ENCODE measurements around the gene B3GNT2.

The B3GNT2 gene

DNA sequence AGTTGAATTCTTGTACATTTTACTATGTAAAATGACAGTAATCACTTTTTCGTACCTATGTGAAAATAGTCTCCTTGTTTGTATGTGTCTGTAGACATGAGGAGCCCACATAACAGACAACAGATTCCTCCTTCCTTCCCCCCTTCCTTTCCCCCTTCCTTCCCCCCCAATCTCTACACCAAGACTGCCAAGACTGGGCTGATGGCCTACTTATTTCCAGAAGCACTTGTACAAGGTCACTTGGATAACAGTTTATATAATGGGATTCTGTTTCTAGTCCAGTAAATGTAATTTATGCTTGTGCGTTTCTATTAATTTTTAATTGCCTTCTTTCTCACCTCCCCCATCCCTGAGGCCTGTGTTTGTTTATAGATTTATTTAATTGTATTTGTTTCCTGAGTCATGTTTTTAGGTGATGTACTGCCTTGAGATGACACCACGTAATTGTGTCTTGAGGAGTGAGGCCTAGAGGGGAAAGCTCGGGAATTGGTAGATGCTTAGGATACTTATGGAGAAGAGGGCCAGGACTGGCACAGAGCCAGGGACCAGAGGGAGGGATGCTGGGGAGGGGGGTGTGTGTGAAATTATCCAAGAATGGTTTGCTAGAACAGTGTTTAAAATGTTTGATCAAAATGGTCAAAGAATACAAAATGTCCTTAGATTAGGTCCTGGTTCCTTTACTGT lies 12.3 kb downstream of the B3GNT2 start:
- Mint-ChIP-seq H3K9me3 (peaks cover 1 to 10% of the 10 kb centered on the region in 2 donors), H3K27ac (peak overlapping the region; percentile 3 to 90), H3K4me3 (peak overlapping the region; percentile 67 to 72), H3K27me3 (no peaks in the 10 kb centered on the region), H3K4me1 (peaks cover 100% of the 10 kb centered on the region)
- DNase-seq (no peak), ATAC-seq (no peak)

DNA sequence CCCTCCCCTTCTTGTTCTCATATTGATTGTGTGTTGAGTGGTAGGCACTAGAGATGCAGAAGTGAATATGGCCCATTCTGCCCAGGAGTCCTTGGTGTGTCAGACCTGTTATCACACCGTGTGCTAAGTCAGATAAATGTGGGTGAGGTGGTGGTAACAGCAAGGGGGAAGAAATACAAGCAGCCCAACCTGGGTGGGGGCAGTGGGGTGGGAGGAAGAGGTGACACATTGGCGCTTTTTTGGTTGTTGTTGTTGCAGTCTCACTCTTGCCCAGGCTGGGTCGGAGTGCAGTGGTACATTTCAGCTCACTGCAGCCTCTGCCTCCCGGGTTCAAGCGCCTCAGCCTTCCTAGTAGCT lies 12.8 kb downstream of the B3GNT2 start:
- DNase-seq (peak in 1 of 2 donors; percentile 48), ATAC-seq (peak; percentile 90)
- Mint-ChIP-seq H3K9me3 (peaks cover 0 to 10% of the 10 kb centered on the region in 2 donors), H3K27me3 (no peaks in the 10 kb centered on the region), H3K4me3 (peak overlapping the region; percentile 67 to 72), H3K4me1 (peaks cover 100% of the 10 kb centered on the region), H3K27ac (peak overlapping the region; percentile 90 to 95)

DNA sequence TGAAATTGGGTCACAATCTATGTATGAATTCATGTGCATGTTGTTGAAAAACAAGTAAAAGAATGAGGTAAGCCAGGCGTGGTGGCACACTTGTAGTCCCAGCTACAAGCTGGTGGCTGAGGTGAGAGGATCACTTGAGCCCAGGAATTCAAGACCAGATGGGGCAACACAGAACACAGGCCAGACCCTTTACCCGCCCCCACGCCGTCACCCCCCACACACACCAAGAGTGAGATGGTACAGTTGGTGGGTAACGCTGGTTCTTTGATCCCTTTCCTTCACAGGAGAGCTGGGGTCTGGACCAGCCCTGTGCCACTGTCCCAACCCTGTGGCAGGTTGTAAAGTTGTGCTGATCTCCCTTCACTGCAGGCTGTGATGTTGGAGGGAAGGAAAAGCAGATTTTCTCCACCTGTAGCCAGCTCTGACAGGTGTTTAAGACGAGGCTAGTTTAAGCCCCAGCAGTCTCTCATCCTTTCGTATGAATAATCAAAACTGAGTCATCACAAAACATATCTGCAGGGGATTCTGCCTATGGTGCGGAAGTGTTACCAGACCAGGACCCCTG lies 13.6 kb downstream of the B3GNT2 start:
- peak; percentile 22 for ATAC-seq
- H3K4me3 Mint-ChIP-seq, result peak overlapping the region; percentile 2 to 67

GRCh38 chr2:62215306-62216064 lies 19.6 kb downstream of the B3GNT2 start:
- ATAC-seq (no peak), DNase-seq (no peak)
- Mint-ChIP-seq H3K27ac (peak overlapping the region; percentile 27 to 48), H3K4me3 (peak overlapping the region; percentile 17 to 22), H3K9me3 (peaks cover 0 to 10% of the 10 kb centered on the region in 2 donors), H3K4me1 (peaks cover 100% of the 10 kb centered on the region), H3K27me3 (no peaks in the 10 kb centered on the region)

More for the DNA sequence above, 13.6 kb downstream of the B3GNT2 start:
- no peaks in the 10 kb centered on the region for H3K27me3 Mint-ChIP-seq
- peak overlapping the region; percentile 11 to 95 for H3K27ac Mint-ChIP-seq
- no peak for DNase-seq
- peaks cover 0 to 10% of the 10 kb centered on the region in 2 donors for H3K9me3 Mint-ChIP-seq
- peaks cover 100% of the 10 kb centered on the region for H3K4me1 Mint-ChIP-seq

GRCh38 chr2:62216113-62216512 lies 20.2 kb downstream of the B3GNT2 start:
- Mint-ChIP-seq H3K9me3 (peaks cover 0 to 10% of the 10 kb centered on the region in 2 donors), H3K27me3 (no peaks in the 10 kb centered on the region), H3K27ac (peak overlapping the region; percentile 47 to 71), H3K4me3 (peak overlapping the region; percentile 22 to 47), H3K4me1 (peaks cover 100% of the 10 kb centered on the region)
- no peak for ATAC-seq
- no peak for DNase-seq

DNA sequence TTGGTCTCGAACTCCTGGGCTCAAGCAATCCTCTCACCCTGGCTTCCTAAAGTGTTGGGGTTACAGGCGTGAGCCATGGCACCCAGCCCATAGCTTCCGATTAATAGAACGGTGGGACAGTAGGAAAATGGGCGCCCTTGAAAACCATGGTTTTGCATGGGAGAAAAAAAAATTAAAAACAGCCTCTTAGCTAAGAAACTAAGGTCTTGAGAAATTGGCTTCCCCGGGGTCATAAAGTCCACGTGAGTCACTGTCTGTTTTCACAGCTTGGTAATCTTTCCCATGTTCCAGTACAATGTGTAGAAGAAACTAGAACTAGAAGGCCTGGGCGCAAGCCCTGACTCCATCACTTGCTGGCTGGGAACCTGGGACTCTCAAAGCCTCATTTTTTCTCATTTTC lies 20.7 kb downstream of the B3GNT2 start:
- Mint-ChIP-seq H3K27ac (peak overlapping the region; percentile 37 to 71), H3K27me3 (no peaks in the 10 kb centered on the region), H3K9me3 (peaks cover 0 to 6% of the 10 kb centered on the region in 2 donors), H3K4me3 (peak overlapping the region; percentile 17 to 47), H3K4me1 (peaks cover 100% of the 10 kb centered on the region)
- DNase-seq (no peak), ATAC-seq (peak; percentile 41)

DNA sequence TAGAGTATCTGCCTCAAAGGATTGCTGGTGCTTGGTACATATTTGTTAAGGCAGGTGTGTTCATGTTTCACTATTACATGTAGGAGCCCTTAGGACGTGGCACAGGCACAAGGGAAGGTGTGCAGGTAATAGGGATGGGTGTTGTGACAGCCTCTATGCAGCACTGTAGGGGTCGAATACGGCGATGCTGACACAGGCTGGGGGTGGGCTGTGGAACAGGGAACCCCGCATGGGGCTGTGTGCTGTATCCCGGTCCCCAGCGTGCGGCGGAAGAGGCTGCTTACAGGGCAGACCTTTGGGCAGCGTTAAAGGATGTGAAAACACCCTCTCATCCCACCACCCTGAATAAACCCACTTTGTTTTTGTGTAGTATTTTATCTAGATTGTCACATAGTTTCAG lies 21.5 kb downstream of the B3GNT2 start:
- peaks cover 100% of the 10 kb centered on the region for H3K4me1 Mint-ChIP-seq
- no peaks in the 10 kb centered on the region for H3K27me3 Mint-ChIP-seq
- no peak overlapping the region for H3K27ac Mint-ChIP-seq
- ATAC-seq, result no peak
- peak overlapping the region in 1 of 2 donors; percentile 40 for H3K4me3 Mint-ChIP-seq
- DNase-seq, result no peak
- H3K9me3 Mint-ChIP-seq, result no peaks in the 10 kb centered on the region

- H3K9me3 Mint-ChIP-seq, result no peaks in the 10 kb centered on the region
- no peak for DNase-seq
- H3K27ac Mint-ChIP-seq, result peak overlapping the region in 1 of 2 donors; percentile 73
- no peak for ATAC-seq
- H3K27me3 Mint-ChIP-seq, result no peaks in the 10 kb centered on the region
- no peak overlapping the region for H3K4me3 Mint-ChIP-seq
- peaks cover 100% of the 10 kb centered on the region for H3K4me1 Mint-ChIP-seq
These were observed 22.1 kb downstream of the B3GNT2 start for GRCh38 chr2:62217970-62218369.

DNA sequence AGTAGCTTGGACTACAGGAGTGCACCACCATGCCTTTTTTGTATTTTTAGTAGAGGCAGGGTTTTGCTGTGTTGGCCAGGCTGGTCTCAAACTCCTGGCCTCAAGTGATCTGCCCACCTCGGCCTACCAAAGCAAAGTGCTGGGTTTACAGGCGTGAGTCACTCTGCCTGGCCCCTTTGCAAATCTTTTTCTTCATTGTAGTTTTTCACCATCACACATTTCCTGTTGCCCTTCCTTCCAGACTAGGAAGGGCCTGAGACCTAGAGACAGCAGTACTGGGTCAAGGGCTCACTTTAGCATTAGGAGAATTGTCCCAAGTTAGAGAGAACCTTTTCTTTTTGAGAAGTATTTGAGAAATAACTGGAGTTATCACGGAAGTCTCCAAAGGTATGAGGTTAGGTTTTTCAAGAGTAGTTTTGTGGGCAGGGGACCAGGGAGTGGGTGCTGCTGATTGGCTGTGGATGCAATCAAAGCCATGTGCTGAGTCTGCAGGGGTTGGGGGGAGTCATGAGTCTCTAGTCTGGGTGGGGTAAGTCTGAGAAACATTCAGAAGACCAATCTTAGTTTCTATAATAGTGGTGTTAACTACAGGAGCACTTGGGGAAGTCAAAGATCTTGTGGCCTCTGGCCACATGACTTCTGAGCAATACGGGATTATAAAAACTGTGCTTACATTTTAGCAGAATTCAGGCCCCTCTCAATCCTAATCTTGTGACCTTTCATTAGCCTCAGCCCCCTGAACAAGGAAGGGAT lies 23.7 kb downstream of the B3GNT2 start:
- peak; percentile 73 for ATAC-seq
- Mint-ChIP-seq H3K27ac (peak overlapping the region; percentile 65 to 83), H3K4me1 (peaks cover 91% of the 10 kb centered on the region), H3K27me3 (no peaks in the 10 kb centered on the region), H3K4me3 (peak overlapping the region; percentile 16 to 36), H3K9me3 (peaks cover 0 to 4% of the 10 kb centered on the region in 2 donors)
- DNase-seq, result no peak

- Mint-ChIP-seq H3K4me3 (peak overlapping the region in 1 of 2 donors; percentile 5), H3K9me3 (peaks cover 0 to 4% of the 10 kb centered on the region in 2 donors), H3K27me3 (no peaks in the 10 kb centered on the region), H3K4me1 (peaks cover 82% of the 10 kb centered on the region), H3K27ac (peak overlapping the region in 1 of 2 donors; percentile 7)
- DNase-seq, result no peak
- no peak for ATAC-seq
These were observed 25.2 kb downstream of the B3GNT2 start for GRCh38 chr2:62221141-62221540.

DNA sequence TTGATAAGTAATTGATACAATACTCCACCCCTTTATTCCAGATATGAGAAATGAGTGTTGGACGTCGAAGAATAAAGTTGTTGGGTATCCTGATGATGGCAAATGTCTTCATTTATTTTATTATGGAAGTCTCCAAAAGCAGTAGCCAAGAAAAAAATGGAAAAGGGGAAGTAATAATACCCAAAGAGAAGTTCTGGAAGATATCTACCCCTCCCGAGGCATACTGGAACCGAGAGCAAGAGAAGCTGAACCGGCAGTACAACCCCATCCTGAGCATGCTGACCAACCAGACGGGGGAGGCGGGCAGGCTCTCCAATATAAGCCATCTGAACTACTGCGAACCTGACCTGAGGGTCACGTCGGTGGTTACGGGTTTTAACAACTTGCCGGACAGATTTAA lies 26.3 kb downstream of the B3GNT2 start:
- H3K27me3 Mint-ChIP-seq, result no peaks in the 10 kb centered on the region
- H3K27ac Mint-ChIP-seq, result peak overlapping the region in 1 of 2 donors; percentile 42
- ATAC-seq (no peak), DNase-seq (no peak)
- peak overlapping the region in 1 of 2 donors; percentile 26 for H3K4me3 Mint-ChIP-seq
- peaks cover 0 to 4% of the 10 kb centered on the region in 2 donors for H3K9me3 Mint-ChIP-seq
- H3K4me1 Mint-ChIP-seq, result peaks cover 75% of the 10 kb centered on the region

GRCh38 chr2:62222674-62223073 lies 26.8 kb downstream of the B3GNT2 start:
- DNase-seq, result no peak
- Mint-ChIP-seq H3K4me3 (peak overlapping the region in 1 of 2 donors; percentile 50), H3K9me3 (peaks cover 0 to 4% of the 10 kb centered on the region in 2 donors), H3K4me1 (peaks cover 75% of the 10 kb centered on the region), H3K27me3 (no peaks in the 10 kb centered on the region), H3K27ac (peak overlapping the region in 1 of 2 donors; percentile 80)
- ATAC-seq, result peak; percentile 55

DNA sequence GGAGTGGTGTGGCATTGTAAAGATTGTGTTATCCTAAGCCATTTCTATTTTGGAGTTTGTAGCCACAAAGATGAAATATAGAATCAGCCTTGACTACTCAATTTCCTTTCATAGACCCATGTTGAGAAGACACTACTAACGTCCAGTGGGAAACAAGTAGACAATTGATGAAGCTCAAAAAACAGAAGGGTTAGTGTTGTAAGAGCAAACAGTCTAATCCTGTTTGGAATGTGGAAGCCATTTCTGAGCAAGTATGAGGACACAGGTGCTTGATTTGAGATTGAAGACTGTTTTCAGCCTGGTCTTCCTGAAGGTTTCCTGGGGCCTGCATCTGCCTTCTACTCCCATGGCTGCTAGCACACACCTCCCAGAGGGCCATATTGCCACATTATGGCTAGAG lies 29.1 kb downstream of the B3GNT2 start:
- no peak overlapping the region for H3K27ac Mint-ChIP-seq
- ATAC-seq (no peak), DNase-seq (no peak)
- no peak overlapping the region for H3K4me3 Mint-ChIP-seq
- H3K27me3 Mint-ChIP-seq, result no peaks in the 10 kb centered on the region
- peaks cover 0 to 4% of the 10 kb centered on the region in 2 donors for H3K9me3 Mint-ChIP-seq
- H3K4me1 Mint-ChIP-seq, result peaks cover 60% of the 10 kb centered on the region

GRCh38 chr2:62227386-62228075 lies 31.6 kb downstream of the B3GNT2 start:
- peaks cover 0 to 4% of the 10 kb centered on the region in 2 donors for H3K9me3 Mint-ChIP-seq
- no peak for ATAC-seq
- DNase-seq, result no peak
- peak overlapping the region in 1 of 2 donors; percentile 63 for H3K27ac Mint-ChIP-seq
- no peak overlapping the region for H3K4me3 Mint-ChIP-seq
- H3K4me1 Mint-ChIP-seq, result peaks cover 46% of the 10 kb centered on the region
- no peaks in the 10 kb centered on the region for H3K27me3 Mint-ChIP-seq
